A673 (cell line): ENCODE results near the gene VSTM1. TPM values are rescaled to one million over a fixed set of nuclear protein-coding genes. Genes with fewer than 3 reads are reported as not detected.
"Not testable (repeated sequence)": the region's sequence is repeated elsewhere in the genome, so short reads cannot be mapped to it uniquely, and the experiment has no call there.

Source experiments
- BruUV-seq: library from RNA; stranded (reverse); fragments of 400-500 nt; replicated peaks from 2 replicates; lab custom pipeline; 2021; lab: Mats Ljungman, UMichigan
- CTCF ChIA-PET: fragments of 300-600 bp; sonication (Branson Sonifier 250); formaldehyde crosslinking; loops from one replicate; lab custom pipeline; 2022; ENCODE audit warnings: antibody characterized with exemption; lab: Charles Lee
- POLR2A ChIA-PET: fragments of 300-600 bp; sonication (Branson Sonifier 250); formaldehyde crosslinking; loops from one replicate; lab custom pipeline; 2022; ENCODE audit warnings: antibody characterized with exemption; ENCODE audit not compliant: low non-redundant PET; lab: Charles Lee
- DNase-seq: peaks from one replicate; pipeline ENCODE4 v3.0.0-alpha.2; 2015; ENCODE audit warnings: low spot score
- H3K27ac ChIP-seq: fragments of 200-600 bp; sonication (generic); 2 replicates; pipeline ENCODE4 v1.5.1; 2016; ENCODE audit warnings: mixed run types, low read depth, mild to moderate bottlenecking, mixed read lengths, antibody characterized with exemption, low read length; ENCODE audit not compliant: poor library complexity, severe bottlenecking
- H3K27me3 ChIP-seq: fragments of 200-600 bp; sonication (generic); replicated peaks from 2 replicates; pipeline ENCODE4 v1.6.1; 2017; ENCODE audit warnings: mixed run types, low read depth, mild to moderate bottlenecking, mixed read lengths, antibody characterized with exemption, low read length; ENCODE audit not compliant: insufficient read depth, poor library complexity
- H3K36me3 ChIP-seq: fragments of 200-600 bp; sonication (generic); 2 replicates; pipeline ENCODE4 v1.6.1; 2016; ENCODE audit warnings: mixed run types, mild to moderate bottlenecking, mixed read lengths, antibody characterized with exemption, low read length; ENCODE audit not compliant: insufficient read depth, poor library complexity, severe bottlenecking
- H3K4me1 ChIP-seq: fragments of 200-600 bp; sonication (generic); 2 replicates; pipeline ENCODE4 v1.6.1; 2017; ENCODE audit warnings: mixed run types, mild to moderate bottlenecking, mixed read lengths, antibody characterized with exemption, low read length; ENCODE audit not compliant: insufficient read depth, poor library complexity, severe bottlenecking
- H3K4me3 ChIP-seq: fragments of 200-600 bp; sonication (generic); 2 replicates; pipeline ENCODE4 v1.5.1; 2016; ENCODE audit warnings: low read depth, mixed run types, mild to moderate bottlenecking, mixed read lengths, low read length; ENCODE audit not compliant: poor library complexity, severe bottlenecking
- H3K9me3 ChIP-seq: fragments of 200-600 bp; sonication (generic); 2 replicates; pipeline ENCODE4 v1.6.1; 2016; ENCODE audit warnings: mixed run types, low read depth, mild to moderate bottlenecking, mixed read lengths, antibody characterized with exemption, low read length; ENCODE audit not compliant: poor library complexity, severe bottlenecking
- CTCF ChIP-seq: fragments of 300-800, 200-600 bp; sonication (generic); conservative IDR thresholded peaks from 2 replicates; pipeline ENCODE4 v1.5.1; 2017; ENCODE audit warnings: low read depth, mild to moderate bottlenecking, antibody characterized with exemption, low read length, moderate library complexity, mixed read lengths
- EZH2 ChIP-seq: fragments of 200-600 bp; sonication (generic); IDR thresholded peaks from 2 replicates; pipeline ENCODE4 v1.6.1; 2017; ENCODE audit warnings: borderline replicate concordance, low read depth, mild to moderate bottlenecking, mixed read lengths, antibody characterized with exemption, low read length; ENCODE audit not compliant: poor library complexity, severe bottlenecking
- intact Hi-C: fragments of 100-400 bp; cut with micrococcal nuclease; formaldehyde crosslinking; loops from one replicate; pipeline ENCODE4 v1.10.0; 2022; ENCODE audit not compliant: unreplicated experiment
- total RNA-seq: library from RNA; stranded (reverse); gene quantifications from 2 replicates; pipeline ENCODE4 v1.2.3, GENCODE V29; 2021

The VSTM1 gene
- total RNA-seq, 1 experiment from 2014 or later: not detected

GRCh38 chr19:54041969-54042606 lies 21.6 kb downstream of the VSTM1 start:
- Histone ChIP-seq H3K9me3 (no peaks in the 10 kb centered on the region), H3K27me3 (peaks cover 27% of the 10 kb centered on the region), H3K4me1 (no peaks in the 10 kb centered on the region), H3K4me3 (no peak overlapping the region), H3K27ac (no peak overlapping the region), H3K36me3 (no peaks in the 10 kb centered on the region)
- no TSS peak for BruUV-seq
- POLR2A ChIA-PET: no interaction called here
- CTCF ChIA-PET: interaction anchor here (1.3 kb wide), 1 partner anchor 11 kb away, joined by 3 read pairs; no protein-coding TSS in a partner anchor
- intact Hi-C loops: no loop called here
- TF ChIP-seq EZH2: no peak
- no peak for TF ChIP-seq CTCF
- no peak for DNase-seq

GRCh38 chr19:54040003-54040402 lies 23.7 kb downstream of the VSTM1 start:
- no peak overlapping the region for H3K27ac ChIP-seq
- DNase-seq: no peak
- no peak overlapping the region for H3K4me3 ChIP-seq
- intact Hi-C loops: no loop called here
- ChIA-PET POLR2A (no interaction called here), CTCF (no interaction called here)
- BruUV-seq: no TSS peak
- no peaks in the 10 kb centered on the region for H3K36me3 ChIP-seq
- H3K27me3 ChIP-seq: peaks cover 11% of the 10 kb centered on the region
- no peaks in the 10 kb centered on the region for H3K9me3 ChIP-seq
- H3K4me1 ChIP-seq: no peaks in the 10 kb centered on the region
- TF ChIP-seq EZH2: no peak
- TF ChIP-seq CTCF: no peak

GRCh38 chr19:54036542-54036941 lies 27.2 kb downstream of the VSTM1 start:
- H3K36me3 ChIP-seq, intact Hi-C loops, H3K9me3 ChIP-seq, H3K27ac ChIP-seq, H3K4me3 ChIP-seq, H3K4me1 ChIP-seq, POLR2A ChIA-PET, H3K27me3 ChIP-seq, BruUV-seq, DNase-seq: not testable (repeated sequence)
- CTCF ChIA-PET: interaction anchor here (0.6 kb wide), 1 partner anchor 227 kb away, joined by 4 read pairs; no protein-coding TSS in a partner anchor
